IMR-90 (cell line): ENCODE results near the gene MAU2. TPM values are rescaled to one million over a fixed set of nuclear protein-coding genes. Genes with fewer than 3 reads are reported as not detected.
A peak's percentile ranks its signal among the peaks of the same experiment; 100 is the strongest.

Source experiments
- CTCF ChIP-seq: conservative IDR thresholded peaks from 2 replicates; pipeline ENCODE4 v1.5.1; 2012; ENCODE audit warnings: mild to moderate bottlenecking, low read depth, low read length, improper control_type of control experiment
- POLR2A ChIP-seq: IDR thresholded peaks from 2 replicates; pipeline ENCODE4 v1.6.1; 2012; ENCODE audit warnings: mild to moderate bottlenecking, low read depth, low read length
- polyA plus RNA-seq, 3 experiments: library from polyadenylated mRNA; depleted of rRNA; stranded (reverse); fragments of >200 nt; gene quantifications; 2 replicates each; pipeline ENCODE4 v1.2.3, GENCODE V29; 2012; ENCODE audit warnings: low replicate concordance in 1 of 3
- total RNA-seq: library from RNA; depleted of rRNA; stranded (reverse); fragments of >200 nt; gene quantifications from 2 replicates; pipeline ENCODE4 v1.2.3, GENCODE V29; 2012

MAU2 gene
- total and polyA plus RNA-seq, 2 of the 4 experiments (the other 2 are of a cell fraction) = 24.6 to 31.1 TPM

- TF ChIP-seq CTCF (peak; percentile 36), POLR2A (peak; percentile 73)
Measured at GRCh38 chr19:19320361-19321140, at the start of gene MAU2, which contains the start of gene SUGP1 (continued).
